Caco-2 (cell line): Measurements from ENCODE around the gene CPD. TPM values are rescaled to one million over a fixed set of nuclear protein-coding genes. Genes with fewer than 3 reads are reported as not detected.

Source experiments
- BruUV-seq: library from RNA; stranded (reverse); fragments of 400-500 nt; replicated peaks from 2 replicates; lab custom pipeline; 2021; lab: Mats Ljungman, UMichigan
- CTCF ChIA-PET: fragments of 300-600 bp; sonication (Branson Sonifier 250); formaldehyde crosslinking; loops from one replicate; lab custom pipeline; 2022; ENCODE audit warnings: antibody characterized with exemption; lab: Charles Lee
- POLR2A ChIA-PET: fragments of 300-600 bp; sonication (Branson Sonifier 250); formaldehyde crosslinking; loops from one replicate; lab custom pipeline; 2022; ENCODE audit warnings: antibody characterized with exemption; lab: Charles Lee
- DNase-seq, 2 experiments: peaks; one replicate each; pipeline versions ENCODE4 v3.0.0 to v3.0.0-alpha.2; 2020 to 2022
- H3K27me3 ChIP-seq: replicated peaks from 2 replicates; pipeline ENCODE4 v1.6.0; 2011; ENCODE audit warnings: low read length; ENCODE audit not compliant: control insufficient read depth, insufficient read depth
- H3K36me3 ChIP-seq: 2 replicates; pipeline ENCODE4 v1.5.1; 2011; ENCODE audit warnings: low read length; ENCODE audit not compliant: control insufficient read depth, insufficient read depth
- H3K4me1 ChIP-seq: fragments of 250-450 bp; sonication (Bioruptor Pico); 2 replicates; pipeline ENCODE4 v1.5.1; 2020; ENCODE audit warnings: mild to moderate bottlenecking
- H3K4me3 ChIP-seq: 2 replicates; pipeline ENCODE4 v1.5.1; 2011; ENCODE audit warnings: low read depth, mild to moderate bottlenecking, control low read depth, low read length
- H3K9me3 ChIP-seq: fragments of 250-450 bp; sonication (Bioruptor Pico); 2 replicates; pipeline ENCODE4 v1.5.1; 2020; ENCODE audit warnings: mild to moderate bottlenecking, moderate library complexity
- H3K27ac Mint-ChIP-seq: one replicate; pipeline ENCODE4 v1.8.0; 2022; ENCODE audit warnings: mixed read lengths; ENCODE audit not compliant: unreplicated experiment
- H3K27me3 Mint-ChIP-seq: one replicate; pipeline ENCODE4 v1.8.0; 2022; ENCODE audit warnings: mixed read lengths; ENCODE audit not compliant: insufficient read depth, unreplicated experiment
- H3K36me3 Mint-ChIP-seq: one replicate; pipeline ENCODE4 v1.8.0; 2022; ENCODE audit warnings: mild to moderate bottlenecking, mixed read lengths; ENCODE audit not compliant: insufficient read depth, unreplicated experiment
- H3K4me1 Mint-ChIP-seq: one replicate; pipeline ENCODE4 v1.8.0; 2022; ENCODE audit warnings: low read depth, mixed read lengths; ENCODE audit not compliant: unreplicated experiment
- H3K4me3 Mint-ChIP-seq: one replicate; pipeline ENCODE4 v1.8.0; 2022; ENCODE audit warnings: mild to moderate bottlenecking, moderate library complexity, mixed read lengths; ENCODE audit not compliant: unreplicated experiment
- H3K9me3 Mint-ChIP-seq: one replicate; pipeline ENCODE4 v1.8.0; 2022; ENCODE audit warnings: mixed read lengths; ENCODE audit not compliant: unreplicated experiment
- intact Hi-C: fragments of 100-400 bp; cut with micrococcal nuclease; formaldehyde crosslinking; loops from one replicate; pipeline ENCODE4 v1.10.0; 2022; ENCODE audit not compliant: unreplicated experiment
- total RNA-seq: library from RNA; stranded (reverse); gene quantifications from 2 replicates; pipeline ENCODE4 v1.2.3, GENCODE V29; 2022
- TF ChIP-seq, protein P1 (sequence below), 2 experiments: fragments of 200-600 bp in 1 of 2; IDR thresholded peaks; 1 replicate in 1 of 2; 2 replicates in 1 of 2; pipeline versions ENCODE4 v1.5.1 to v1.8.0; 2011 to 2022; ENCODE audit warnings: antibody characterized with exemption in 1 of 2, control low read depth in 1 of 2, inconsistent platforms in 1 of 2, low read depth in 1 of 2, low read length in 1 of 2, mild to moderate bottlenecking in 1 of 2, moderate library complexity in 1 of 2; ENCODE audit not compliant: insufficient read depth in 1 of 2, severe bottlenecking in 1 of 2, unreplicated experiment in 1 of 2

CPD gene
- total RNA-seq, 1 experiment from 2014 or later: 127 TPM

- ChIA-PET POLR2A (no interaction called here), CTCF (no interaction called here)
- Mint-ChIP-seq H3K27ac (no peak overlapping the region), H3K4me3 (no peak overlapping the region), H3K36me3 (peaks cover 79% of the 10 kb centered on the region), H3K9me3 (no peaks in the 10 kb centered on the region), H3K4me1 (no peaks in the 10 kb centered on the region), H3K27me3 (no peaks in the 10 kb centered on the region)
- Histone ChIP-seq H3K4me1 (no peaks in the 10 kb centered on the region), H3K27me3 (no peaks in the 10 kb centered on the region), H3K4me3 (no peak overlapping the region), H3K36me3 (no peaks in the 10 kb centered on the region), H3K9me3 (no peaks in the 10 kb centered on the region)
- TF ChIP-seq, protein P1, sequence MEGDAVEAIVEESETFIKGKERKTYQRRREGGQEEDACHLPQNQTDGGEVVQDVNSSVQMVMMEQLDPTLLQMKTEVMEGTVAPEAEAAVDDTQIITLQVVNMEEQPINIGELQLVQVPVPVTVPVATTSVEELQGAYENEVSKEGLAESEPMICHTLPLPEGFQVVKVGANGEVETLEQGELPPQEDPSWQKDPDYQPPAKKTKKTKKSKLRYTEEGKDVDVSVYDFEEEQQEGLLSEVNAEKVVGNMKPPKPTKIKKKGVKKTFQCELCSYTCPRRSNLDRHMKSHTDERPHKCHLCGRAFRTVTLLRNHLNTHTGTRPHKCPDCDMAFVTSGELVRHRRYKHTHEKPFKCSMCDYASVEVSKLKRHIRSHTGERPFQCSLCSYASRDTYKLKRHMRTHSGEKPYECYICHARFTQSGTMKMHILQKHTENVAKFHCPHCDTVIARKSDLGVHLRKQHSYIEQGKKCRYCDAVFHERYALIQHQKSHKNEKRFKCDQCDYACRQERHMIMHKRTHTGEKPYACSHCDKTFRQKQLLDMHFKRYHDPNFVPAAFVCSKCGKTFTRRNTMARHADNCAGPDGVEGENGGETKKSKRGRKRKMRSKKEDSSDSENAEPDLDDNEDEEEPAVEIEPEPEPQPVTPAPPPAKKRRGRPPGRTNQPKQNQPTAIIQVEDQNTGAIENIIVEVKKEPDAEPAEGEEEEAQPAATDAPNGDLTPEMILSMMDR (IDR thresholded peaks at IDR 0.05; ENCODE audit: insufficient read depth in 1 of 2, low read depth in 1 of 2, low read length in 1 of 2, severe bottlenecking in 1 of 2, unreplicated experiment in 1 of 2): no peak
- BruUV-seq: no TSS peak
- no peak for DNase-seq
- intact Hi-C loops: no loop called here
Observed at GRCh38 chr17:30483159-30483558, 104.4 kb downstream of the CPD start.

- BruUV-seq: no TSS peak
- Mint-ChIP-seq H3K4me1 (no peaks in the 10 kb centered on the region), H3K9me3 (no peaks in the 10 kb centered on the region), H3K4me3 (no peak overlapping the region), H3K27me3 (no peaks in the 10 kb centered on the region), H3K27ac (no peak overlapping the region), H3K36me3 (peaks cover 87% of the 10 kb centered on the region)
- TF ChIP-seq, protein P1 (IDR thresholded peaks at IDR 0.05; ENCODE audit: insufficient read depth in 1 of 2, low read depth in 1 of 2, low read length in 1 of 2, severe bottlenecking in 1 of 2, unreplicated experiment in 1 of 2): no peak
- ChIA-PET CTCF (no interaction called here), POLR2A (no interaction called here)
- no peak for DNase-seq
- H3K4me1 ChIP-seq: no peaks in the 10 kb centered on the region
- H3K27me3 ChIP-seq: no peaks in the 10 kb centered on the region
- no peak overlapping the region for H3K4me3 ChIP-seq
- peaks cover 5% of the 10 kb centered on the region for H3K36me3 ChIP-seq
- H3K9me3 ChIP-seq: no peaks in the 10 kb centered on the region
- intact Hi-C loops: no loop called here
Observed at GRCh38 chr17:30493780-30494179, 115.1 kb downstream of the CPD start.

DNA sequence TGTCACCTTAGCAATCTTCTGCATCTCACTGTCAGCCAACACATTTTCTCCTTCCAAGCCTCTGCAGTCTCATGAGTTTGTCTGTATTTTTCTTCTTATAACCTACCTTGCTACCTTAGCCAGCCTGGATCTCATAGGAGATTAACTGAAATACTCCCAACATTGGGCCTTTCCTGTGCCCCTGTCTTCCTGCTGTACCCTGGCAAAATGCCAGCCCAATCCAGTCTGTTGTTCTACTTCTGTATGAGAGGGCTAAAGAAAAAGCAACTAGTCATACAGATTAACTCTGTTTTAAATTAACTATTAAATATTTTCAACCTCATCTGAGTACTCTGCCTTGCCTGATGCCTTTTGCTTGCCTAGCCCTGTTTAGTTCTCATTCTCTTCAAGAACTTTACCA, 116.9 kb downstream of the CPD start:
- no peak overlapping the region for H3K4me3 Mint-ChIP-seq
- CTCF ChIA-PET: no interaction called here
- no TSS peak for BruUV-seq
- H3K36me3 ChIP-seq: peaks cover 5% of the 10 kb centered on the region
- TF ChIP-seq, protein P1 (IDR thresholded peaks at IDR 0.05; ENCODE audit: insufficient read depth in 1 of 2, low read depth in 1 of 2, low read length in 1 of 2, severe bottlenecking in 1 of 2, unreplicated experiment in 1 of 2): no peak
- H3K4me1 ChIP-seq: no peaks in the 10 kb centered on the region
- POLR2A ChIA-PET: no interaction called here
- DNase-seq: no peak
- H3K36me3 Mint-ChIP-seq: peaks cover 85% of the 10 kb centered on the region
- H3K27ac Mint-ChIP-seq: no peak overlapping the region
- no peaks in the 10 kb centered on the region for H3K27me3 ChIP-seq
- no peaks in the 10 kb centered on the region for H3K27me3 Mint-ChIP-seq
- intact Hi-C loops: no loop called here
- H3K9me3 ChIP-seq: no peaks in the 10 kb centered on the region
- H3K4me3 ChIP-seq: no peak overlapping the region
- no peaks in the 10 kb centered on the region for H3K4me1 Mint-ChIP-seq
- no peaks in the 10 kb centered on the region for H3K9me3 Mint-ChIP-seq
